Gastroesophageal sphincter (tissue), 4 donors: ENCODE results near the gene TMEM176B. TPM values are rescaled to one million over a fixed set of nuclear protein-coding genes. Genes with fewer than 3 reads are reported as not detected.

Experiments used
- ATAC-seq: fragments of 150-250 bp; one replicate; pipeline ENCODE4 v1.9.1; 2016; ENCODE audit warnings: mild to moderate bottlenecking, moderate library complexity
- H3K27ac ChIP-seq, 4 donors: fragments of 200-600 bp; sonication (generic) in 3 of 4; 1 replicate in 3 of 4; 2 replicates in 1 of 4; pipeline ENCODE4 v1.5.1; 2016 to 2019
- H3K27me3 ChIP-seq: fragments of 200-600 bp; sonication (generic); one replicate; pipeline ENCODE4 v1.5.1; 2019
- H3K36me3 ChIP-seq, 2 donors: fragments of 200-600 bp; sonication (generic); one replicate each; pipeline ENCODE4 v1.5.1; 2019; ENCODE audit warnings: control low read depth in 1 of 2
- H3K4me1 ChIP-seq, 3 donors: fragments of 200-600 bp; sonication (generic); 1 replicate in 2 of 3; 2 replicates in 1 of 3; pipeline ENCODE4 v1.5.1; 2016 to 2019; ENCODE audit warnings: control low read depth in 2 of 3
- H3K4me3 ChIP-seq, 2 donors: fragments of 200-600 bp; sonication (generic); one replicate each; pipeline ENCODE4 v1.5.1; 2019; ENCODE audit warnings: mild to moderate bottlenecking in 1 of 2, moderate library complexity in 1 of 2
- H3K9me3 ChIP-seq, 3 donors: fragments of 200-600 bp; sonication (generic); one replicate each; pipeline ENCODE4 v1.5.1; 2017 to 2019; ENCODE audit warnings: control low read depth in 2 of 3
- EP300 ChIP-seq: sonication (generic); formaldehyde crosslinking; IDR thresholded peaks from one replicate; pipeline ENCODE4 v1.6.1; 2017; ENCODE audit warnings: antibody characterized with exemption, mild to moderate bottlenecking
- POLR2A ChIP-seq, 2 donors: fragments of 450-650 bp; IDR thresholded peaks; one replicate each; pipeline ENCODE4 v1.6.1; 2017; ENCODE audit warnings: antibody characterized with exemption in 2 of 2, mild to moderate bottlenecking in 2 of 2, moderate library complexity in 1 of 2
- POLR2AphosphoS5 ChIP-seq: sonication (generic); formaldehyde crosslinking; IDR thresholded peaks from one replicate; pipeline ENCODE4 v1.6.1; 2017; ENCODE audit warnings: antibody characterized with exemption
- WGBS, 2 donors: methylation state at CpG; one replicate each; pipeline ENCODE4 v1.1.5; 2018; ENCODE audit warnings: low coverage in 1 of 2; 5-methylcytosine and 5-hydroxymethylcytosine counted together
- total RNA-seq, 4 donors: library from RNA; depleted of rRNA; stranded (reverse); fragments of >200 nt; gene quantifications; one replicate each; pipeline ENCODE4 v1.1.0, GENCODE V29; 2016
- TF ChIP-seq, protein P1 (sequence below), 4 experiments: fragments of 200-600 bp in 2 of 4; fragments of 450-650 bp in 2 of 4; sonication (generic) in 1 of 4; IDR thresholded peaks; one replicate each; pipeline ENCODE4 v1.5.1; 2017 to 2019; ENCODE audit warnings: antibody characterized with exemption in 4 of 4, mild to moderate bottlenecking in 2 of 4, moderate library complexity in 2 of 4

The TMEM176B gene
- total RNA-seq, 4 donors from 2014 or later: 18.2 to 69.3 (median 52.6) TPM

- no peak for TF ChIP-seq POLR2A (IDR thresholded peaks at IDR 0.05)
- TF ChIP-seq POLR2AphosphoS5: no peak
- TF ChIP-seq EP300: no peak
- TF ChIP-seq, protein P1, sequence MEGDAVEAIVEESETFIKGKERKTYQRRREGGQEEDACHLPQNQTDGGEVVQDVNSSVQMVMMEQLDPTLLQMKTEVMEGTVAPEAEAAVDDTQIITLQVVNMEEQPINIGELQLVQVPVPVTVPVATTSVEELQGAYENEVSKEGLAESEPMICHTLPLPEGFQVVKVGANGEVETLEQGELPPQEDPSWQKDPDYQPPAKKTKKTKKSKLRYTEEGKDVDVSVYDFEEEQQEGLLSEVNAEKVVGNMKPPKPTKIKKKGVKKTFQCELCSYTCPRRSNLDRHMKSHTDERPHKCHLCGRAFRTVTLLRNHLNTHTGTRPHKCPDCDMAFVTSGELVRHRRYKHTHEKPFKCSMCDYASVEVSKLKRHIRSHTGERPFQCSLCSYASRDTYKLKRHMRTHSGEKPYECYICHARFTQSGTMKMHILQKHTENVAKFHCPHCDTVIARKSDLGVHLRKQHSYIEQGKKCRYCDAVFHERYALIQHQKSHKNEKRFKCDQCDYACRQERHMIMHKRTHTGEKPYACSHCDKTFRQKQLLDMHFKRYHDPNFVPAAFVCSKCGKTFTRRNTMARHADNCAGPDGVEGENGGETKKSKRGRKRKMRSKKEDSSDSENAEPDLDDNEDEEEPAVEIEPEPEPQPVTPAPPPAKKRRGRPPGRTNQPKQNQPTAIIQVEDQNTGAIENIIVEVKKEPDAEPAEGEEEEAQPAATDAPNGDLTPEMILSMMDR (IDR thresholded peaks at IDR 0.05): no peak
- Histone ChIP-seq H3K27me3 (peaks cover 51% of the 10 kb centered on the region), H3K4me3 (no peak overlapping the region), H3K36me3 (peaks cover 0 to 31% of the 10 kb centered on the region in 2 donors), H3K9me3 (peaks cover 0 to 24% (median 0%) of the 10 kb centered on the region in 3 donors), H3K4me1 (peaks cover 0 to 9% (median 0%) of the 10 kb centered on the region in 3 donors), H3K27ac (no peak overlapping the region)
- no peak for ATAC-seq
Observed at GRCh38 chr7:150805864-150806263, 5.7 kb upstream of the TMEM176B start.

- Histone ChIP-seq H3K27ac (no peak overlapping the region), H3K27me3 (peaks cover 61% of the 10 kb centered on the region), H3K9me3 (peaks cover 0 to 24% (median 0%) of the 10 kb centered on the region in 3 donors), H3K36me3 (peaks cover 0 to 31% of the 10 kb centered on the region in 2 donors), H3K4me1 (peaks cover 0 to 20% (median 0%) of the 10 kb centered on the region in 3 donors), H3K4me3 (no peak overlapping the region)
- no peak for ATAC-seq
- 75 to 79% methylated on average over 4 to 5 of the region's 5 CpGs for WGBS, 2 donors
- TF ChIP-seq POLR2A (IDR thresholded peaks at IDR 0.05): no peak
- no peak for TF ChIP-seq EP300
- no peak for TF ChIP-seq POLR2AphosphoS5
- TF ChIP-seq, protein P1 (IDR thresholded peaks at IDR 0.05): no peak
Observed at GRCh38 chr7:150804802-150805201, 4.6 kb upstream of the TMEM176B start.

GRCh38 chr7:150803161-150803860 is 3.1 kb upstream of the TMEM176B start:
- no peak overlapping the region for H3K4me3 ChIP-seq
- TF ChIP-seq, protein P1 (IDR thresholded peaks at IDR 0.05): no peak
- TF ChIP-seq POLR2AphosphoS5 (no peak), EP300 (no peak), POLR2A (IDR thresholded peaks at IDR 0.05) (no peak)
- no peak for ATAC-seq
- peak overlapping the region in 1 of 4 donors; percentile 4 for H3K27ac ChIP-seq
- H3K4me1 ChIP-seq: peaks cover 0 to 23% (median 0%) of the 10 kb centered on the region in 3 donors
- peaks cover 74% of the 10 kb centered on the region for H3K27me3 ChIP-seq
- peaks cover 0 to 24% (median 0%) of the 10 kb centered on the region in 3 donors for H3K9me3 ChIP-seq
- 50 to 68% methylated on average over 5 to 7 of the region's 10 CpGs for WGBS, 2 donors
- H3K36me3 ChIP-seq: peaks cover 0 to 31% of the 10 kb centered on the region in 2 donors

DNA sequence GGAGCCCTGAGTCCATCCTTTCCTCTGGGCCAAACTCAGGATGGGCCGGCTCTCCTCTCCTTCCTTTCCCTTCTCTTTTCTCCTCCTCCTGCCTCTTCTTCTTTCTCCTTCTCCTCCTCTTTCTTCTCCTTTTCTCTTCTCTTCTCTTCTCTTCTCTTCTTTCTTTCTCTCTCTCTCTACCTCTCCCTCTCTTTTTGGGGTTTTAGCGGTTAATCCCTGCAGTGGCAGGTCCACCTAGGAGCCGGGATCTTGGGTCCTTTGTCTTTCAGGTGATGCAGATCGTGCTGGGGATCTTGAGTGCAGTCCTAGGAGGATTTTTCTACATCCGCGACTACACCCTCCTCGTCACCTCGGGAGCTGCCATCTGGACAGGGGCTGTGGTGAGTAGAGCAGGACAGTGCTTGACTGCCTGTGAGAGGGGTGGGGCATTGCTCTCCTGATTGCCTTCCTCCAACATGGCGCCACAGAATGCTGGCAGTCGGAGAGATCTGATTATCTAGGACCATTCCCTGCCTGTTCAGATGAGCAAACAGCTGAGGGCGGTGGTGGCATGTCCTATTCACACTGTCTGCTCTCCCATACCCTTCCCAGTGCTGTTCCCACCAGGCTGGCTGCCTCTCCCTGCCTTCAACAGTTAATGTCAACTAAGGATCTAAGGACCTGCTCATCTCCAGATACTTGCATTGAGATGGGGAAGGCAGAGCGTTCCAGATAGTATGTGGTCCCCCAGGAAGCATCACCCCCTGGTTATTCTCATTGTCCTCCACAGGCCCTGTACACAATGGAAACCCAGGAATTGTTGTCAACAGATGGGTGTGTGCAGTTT is 2.0 kb upstream of the TMEM176B start:
- TF ChIP-seq POLR2AphosphoS5 (no peak), POLR2A (IDR thresholded peaks at IDR 0.05) (no peak), EP300 (no peak)
- TF ChIP-seq, protein P1 (IDR thresholded peaks at IDR 0.05): no peak
- peak overlapping the region in 1 of 2 donors; percentile 63 for H3K4me3 ChIP-seq

More for the DNA sequence above, 2.0 kb upstream of the TMEM176B start:
- H3K4me1 ChIP-seq: peaks cover 0 to 23% (median 0%) of the 10 kb centered on the region in 3 donors
- peaks cover 65% of the 10 kb centered on the region for H3K27me3 ChIP-seq
- H3K9me3 ChIP-seq: peaks cover 0 to 22% (median 0%) of the 10 kb centered on the region in 3 donors
- H3K36me3 ChIP-seq: peaks cover 0 to 31% of the 10 kb centered on the region in 2 donors
- ATAC-seq: no peak
- WGBS, 2 donors: 81 to 92% methylated on average over 3 to 5 of the region's 12 CpGs
- peak overlapping the region in 1 of 4 donors; percentile 66 for H3K27ac ChIP-seq
